Mucosa of rectum (tissue), 2 donors: ENCODE results near the gene CCDC170.
"Not testable (repeated sequence)": the region's sequence is repeated elsewhere in the genome, so short reads cannot be mapped to it uniquely, and the experiment has no call there.

Source experiments
- H3K27ac ChIP-seq, 2 donors: one replicate each; pipeline ENCODE4 v1.7.0; 2013; ENCODE audit warnings: inconsistent platforms in 2 of 2, low read depth in 2 of 2, low read length in 2 of 2
- H3K27me3 ChIP-seq, 2 donors: one replicate each; pipeline ENCODE4 v1.7.0; 2013; ENCODE audit warnings: low read length in 2 of 2; ENCODE audit not compliant: control insufficient read depth in 2 of 2, insufficient read depth in 2 of 2
- H3K36me3 ChIP-seq, 2 donors: one replicate each; pipeline ENCODE4 v1.7.0; 2013; ENCODE audit warnings: low read length in 2 of 2; ENCODE audit not compliant: control insufficient read depth in 2 of 2, insufficient read depth in 2 of 2
- H3K4me1 ChIP-seq, 2 donors: one replicate each; pipeline ENCODE4 v1.7.0; 2013; ENCODE audit warnings: low read length in 2 of 2, mild to moderate bottlenecking in 1 of 2; ENCODE audit not compliant: control insufficient read depth in 2 of 2, insufficient read depth in 2 of 2
- H3K4me3 ChIP-seq, 2 donors: one replicate each; pipeline ENCODE4 v1.7.0; 2013; ENCODE audit warnings: low read length in 2 of 2
- H3K9ac ChIP-seq, 2 donors: one replicate each; pipeline ENCODE4 v1.7.0; 2013; ENCODE audit warnings: low read length in 2 of 2, low read depth in 1 of 2, mild to moderate bottlenecking in 1 of 2
- H3K9me3 ChIP-seq, 2 donors: one replicate each; pipeline ENCODE4 v1.7.0; 2013; ENCODE audit warnings: low read length in 2 of 2; ENCODE audit not compliant: control insufficient read depth in 2 of 2
- donor health status: healthy.
- donor health status: Normal muscosa, but diverticular disease.

The CCDC170 gene

GRCh38 chr6:151539506-151540268, 45.9 kb downstream of the CCDC170 start:
- H3K27me3 ChIP-seq, result no peaks in the 10 kb centered on the region
- H3K9ac ChIP-seq, result no peak overlapping the region
- H3K4me1 ChIP-seq, result no peaks in the 10 kb centered on the region
- no peak overlapping the region for H3K27ac ChIP-seq
- H3K9me3 ChIP-seq, result no peaks in the 10 kb centered on the region
- no peak overlapping the region for H3K4me3 ChIP-seq
- H3K36me3 ChIP-seq, result no peaks in the 10 kb centered on the region

- Histone ChIP-seq H3K9me3 (no peaks in the 10 kb centered on the region), H3K27ac (no peak overlapping the region), H3K36me3 (no peaks in the 10 kb centered on the region), H3K9ac (no peak overlapping the region), H3K4me3 (no peak overlapping the region), H3K27me3 (no peaks in the 10 kb centered on the region), H3K4me1 (no peaks in the 10 kb centered on the region)
Observed at GRCh38 chr6:151544453-151544852, 50.6 kb downstream of the CCDC170 start.

GRCh38 chr6:151544884-151545283, 51.1 kb downstream of the CCDC170 start:
- not testable (repeated sequence) for H3K9ac ChIP-seq, H3K27me3 ChIP-seq, H3K4me3 ChIP-seq, H3K36me3 ChIP-seq, H3K4me1 ChIP-seq, H3K9me3 ChIP-seq, H3K27ac ChIP-seq

GRCh38 chr6:151546941-151547659, 53.3 kb downstream of the CCDC170 start:
- no peak overlapping the region for H3K27ac ChIP-seq
- no peak overlapping the region for H3K4me3 ChIP-seq
- H3K9me3 ChIP-seq, result no peaks in the 10 kb centered on the region
- H3K9ac ChIP-seq, result no peak overlapping the region
- H3K27me3 ChIP-seq, result no peaks in the 10 kb centered on the region
- no peaks in the 10 kb centered on the region for H3K4me1 ChIP-seq
- no peaks in the 10 kb centered on the region for H3K36me3 ChIP-seq

- no peaks in the 10 kb centered on the region for H3K4me1 ChIP-seq
- no peaks in the 10 kb centered on the region for H3K36me3 ChIP-seq
- H3K9me3 ChIP-seq, result no peaks in the 10 kb centered on the region
Observed at GRCh38 chr6:151548201-151548600, 54.4 kb downstream of the CCDC170 start.

GRCh38 chr6:151549790-151550189, 56.0 kb downstream of the CCDC170 start:
- Histone ChIP-seq H3K4me3 (no peak overlapping the region), H3K36me3 (no peaks in the 10 kb centered on the region), H3K27me3 (no peaks in the 10 kb centered on the region), H3K9ac (no peak overlapping the region), H3K27ac (no peak overlapping the region), H3K9me3 (no peaks in the 10 kb centered on the region), H3K4me1 (no peaks in the 10 kb centered on the region)

More at GRCh38 chr6:151548201-151548600, 54.4 kb downstream of the CCDC170 start:
- Histone ChIP-seq H3K27me3 (no peaks in the 10 kb centered on the region), H3K27ac (no peak overlapping the region), H3K9ac (no peak overlapping the region), H3K4me3 (no peak overlapping the region)

- no peaks in the 10 kb centered on the region for H3K4me1 ChIP-seq
- no peak overlapping the region for H3K4me3 ChIP-seq
Observed at GRCh38 chr6:151550618-151551017, 56.8 kb downstream of the CCDC170 start.

GRCh38 chr6:151551223-151551857, 57.5 kb downstream of the CCDC170 start:
- Histone ChIP-seq H3K9ac (no peak overlapping the region), H3K4me1 (no peaks in the 10 kb centered on the region), H3K36me3 (no peaks in the 10 kb centered on the region), H3K27me3 (no peaks in the 10 kb centered on the region), H3K9me3 (no peaks in the 10 kb centered on the region), H3K27ac (no peak overlapping the region), H3K4me3 (no peak overlapping the region)

More at GRCh38 chr6:151550618-151551017, 56.8 kb downstream of the CCDC170 start:
- no peaks in the 10 kb centered on the region for H3K36me3 ChIP-seq
- H3K9me3 ChIP-seq, result no peaks in the 10 kb centered on the region
- H3K9ac ChIP-seq, result no peak overlapping the region
- no peaks in the 10 kb centered on the region for H3K27me3 ChIP-seq
- H3K27ac ChIP-seq, result no peak overlapping the region

GRCh38 chr6:151553416-151554165, 59.8 kb downstream of the CCDC170 start:
- no peaks in the 10 kb centered on the region for H3K4me1 ChIP-seq
- no peak overlapping the region for H3K27ac ChIP-seq
- no peaks in the 10 kb centered on the region for H3K27me3 ChIP-seq
- no peaks in the 10 kb centered on the region for H3K9me3 ChIP-seq
- H3K4me3 ChIP-seq, result no peak overlapping the region
- H3K36me3 ChIP-seq, result no peaks in the 10 kb centered on the region
- H3K9ac ChIP-seq, result no peak overlapping the region
